ENCODE results near the gene HEXIM2.

The HEXIM2 gene

GRCh38 chr17:45136846-45137560, 24.7 kb upstream of the HEXIM2 start:
- Histone ChIP-seq H3K4ac (ENCODE audit: low read depth in 1 of 2, low read length in 2 of 2) (no peak overlapping the region), H3K9me3 (ENCODE audit: control insufficient read depth, low read length) (no peaks in the 10 kb centered on the region), H3K27me3 (ENCODE audit: control insufficient read depth in 1 of 2, insufficient read depth in 1 of 2, low read length in 2 of 2) (no peaks in the 10 kb centered on the region), H3K36me3 (ENCODE audit: control insufficient read depth in 1 of 2, insufficient read depth in 2 of 2, low read depth in 1 of 2, low read length in 2 of 2) (peaks cover 0 to 3% of the 10 kb centered on the region in 2 experiments), H3K18ac (ENCODE audit: low read depth in 1 of 2, low read length in 2 of 2) (no peak overlapping the region), H3K23ac (ENCODE audit: low read length in 2 of 2) (no peak overlapping the region), H3K4me3 (ENCODE audit: insufficient read depth in 1 of 2, low read depth in 1 of 2, low read length in 2 of 2) (peak overlapping the region in 1 of 2 experiments; percentile 94), H2AFZ (ENCODE audit: low read depth, low read length) (no peak overlapping the region), H4K8ac (ENCODE audit: low read length) (no peak overlapping the region), H3K4me2 (ENCODE audit: low read length, poor library complexity, severe bottlenecking) (no peak overlapping the region), H2BK15ac (ENCODE audit: low read depth, poor library complexity, severe bottlenecking) (no peak overlapping the region), H4K91ac (ENCODE audit: low read length) (no peak overlapping the region), H3K14ac (ENCODE audit: low read length in 2 of 2) (no peak overlapping the region), H3K4me1 (ENCODE audit: control insufficient read depth, insufficient read depth, low read depth, low read length) (peaks cover 18% of the 10 kb centered on the region), H2AK5ac (ENCODE audit: low read length, severe bottlenecking) (no peak overlapping the region), H3K27ac (ENCODE audit: low read length, poor library complexity, severe bottlenecking) (no peak overlapping the region), H3K79me1 (replicated peaks; ENCODE audit: low read length, poor library complexity, severe bottlenecking) (peaks cover 13% of the 10 kb centered on the region), H3K9ac (ENCODE audit: low read length) (peak overlapping the region; percentile 87), H2BK120ac (ENCODE audit: low read depth, low read length) (no peak overlapping the region), H2BK5ac (ENCODE audit: low read depth, low read length, poor library complexity, severe bottlenecking) (no peak overlapping the region), H2BK12ac (ENCODE audit: low read length in 2 of 2) (no peak overlapping the region)
- DNase-seq: no peak
- WGBS: 89% methylated on average over 9 of the region's 12 CpGs

- no peak overlapping the region for H3K27ac ChIP-seq (ENCODE audit: low read length, poor library complexity, severe bottlenecking)
- peaks cover 0 to 3% of the 10 kb centered on the region in 2 experiments for H3K36me3 ChIP-seq (ENCODE audit: control insufficient read depth in 1 of 2, insufficient read depth in 2 of 2, low read depth in 1 of 2, low read length in 2 of 2)
- H2AK5ac ChIP-seq (ENCODE audit: low read length, severe bottlenecking): no peak overlapping the region
- no peaks in the 10 kb centered on the region for H3K27me3 ChIP-seq (ENCODE audit: control insufficient read depth in 1 of 2, insufficient read depth in 1 of 2, low read length in 2 of 2)
- H3K14ac ChIP-seq (ENCODE audit: low read length in 2 of 2): no peak overlapping the region
- no peak overlapping the region for H3K4me2 ChIP-seq (ENCODE audit: low read length, poor library complexity, severe bottlenecking)
- no peaks in the 10 kb centered on the region for H3K9me3 ChIP-seq (ENCODE audit: control insufficient read depth, low read length)
- peaks cover 13% of the 10 kb centered on the region for H3K79me1 ChIP-seq (replicated peaks; ENCODE audit: low read length, poor library complexity, severe bottlenecking)
- DNase-seq: no peak
- H2BK120ac ChIP-seq (ENCODE audit: low read depth, low read length): no peak overlapping the region
- no peak overlapping the region for H3K18ac ChIP-seq (ENCODE audit: low read depth in 1 of 2, low read length in 2 of 2)
- H3K4ac ChIP-seq (ENCODE audit: low read depth in 1 of 2, low read length in 2 of 2): no peak overlapping the region
- H2BK5ac ChIP-seq (ENCODE audit: low read depth, low read length, poor library complexity, severe bottlenecking): no peak overlapping the region
- no peak overlapping the region for H3K9ac ChIP-seq (ENCODE audit: low read length)
- H3K4me3 ChIP-seq (ENCODE audit: insufficient read depth in 1 of 2, low read depth in 1 of 2, low read length in 2 of 2): no peak overlapping the region
- no peak overlapping the region for H4K91ac ChIP-seq (ENCODE audit: low read length)
- H2BK15ac ChIP-seq (ENCODE audit: low read depth, poor library complexity, severe bottlenecking): no peak overlapping the region
- no peak overlapping the region for H4K8ac ChIP-seq (ENCODE audit: low read length)
- no peak overlapping the region for H3K23ac ChIP-seq (ENCODE audit: low read length in 2 of 2)
- H2BK12ac ChIP-seq (ENCODE audit: low read length in 2 of 2): no peak overlapping the region
- WGBS: 92% methylated on average over 10 of the region's 11 CpGs
- H2AFZ ChIP-seq (ENCODE audit: low read depth, low read length): no peak overlapping the region
- peaks cover 17% of the 10 kb centered on the region for H3K4me1 ChIP-seq (ENCODE audit: control insufficient read depth, insufficient read depth, low read depth, low read length)
Observed at GRCh38 chr17:45137561-45138305, 23.9 kb upstream of the HEXIM2 start.

- H3K14ac ChIP-seq (ENCODE audit: low read length in 2 of 2): no peak overlapping the region
- no peak overlapping the region for H3K9ac ChIP-seq (ENCODE audit: low read length)
- no peak overlapping the region for H3K27ac ChIP-seq (ENCODE audit: low read length, poor library complexity, severe bottlenecking)
- no peak overlapping the region for H3K4ac ChIP-seq (ENCODE audit: low read depth in 1 of 2, low read length in 2 of 2)
- H3K23ac ChIP-seq (ENCODE audit: low read length in 2 of 2): no peak overlapping the region
- no peak overlapping the region for H2BK15ac ChIP-seq (ENCODE audit: low read depth, poor library complexity, severe bottlenecking)
- H3K79me1 ChIP-seq (replicated peaks; ENCODE audit: low read length, poor library complexity, severe bottlenecking): peaks cover 11% of the 10 kb centered on the region
- H4K91ac ChIP-seq (ENCODE audit: low read length): no peak overlapping the region
- H4K8ac ChIP-seq (ENCODE audit: low read length): no peak overlapping the region
- no peak overlapping the region for H2BK5ac ChIP-seq (ENCODE audit: low read depth, low read length, poor library complexity, severe bottlenecking)
- no peaks in the 10 kb centered on the region for H3K9me3 ChIP-seq (ENCODE audit: control insufficient read depth, low read length)
- H2AK5ac ChIP-seq (ENCODE audit: low read length, severe bottlenecking): no peak overlapping the region
- no peak overlapping the region for H3K4me2 ChIP-seq (ENCODE audit: low read length, poor library complexity, severe bottlenecking)
- whole genome bisulfite sequencing: 77% methylated on average over 11 of the region's 14 CpGs
- H2BK120ac ChIP-seq (ENCODE audit: low read depth, low read length): no peak overlapping the region
- peaks cover 0 to 3% of the 10 kb centered on the region in 2 experiments for H3K36me3 ChIP-seq (ENCODE audit: control insufficient read depth in 1 of 2, insufficient read depth in 2 of 2, low read depth in 1 of 2, low read length in 2 of 2)
- no peak for DNase-seq
- no peak overlapping the region for H3K18ac ChIP-seq (ENCODE audit: low read depth in 1 of 2, low read length in 2 of 2)
- H3K4me3 ChIP-seq (ENCODE audit: insufficient read depth in 1 of 2, low read depth in 1 of 2, low read length in 2 of 2): no peak overlapping the region
- H2BK12ac ChIP-seq (ENCODE audit: low read length in 2 of 2): no peak overlapping the region
- peaks cover 22% of the 10 kb centered on the region for H3K4me1 ChIP-seq (ENCODE audit: control insufficient read depth, insufficient read depth, low read depth, low read length)
- H3K27me3 ChIP-seq (ENCODE audit: control insufficient read depth in 1 of 2, insufficient read depth in 1 of 2, low read length in 2 of 2): no peaks in the 10 kb centered on the region
- no peak overlapping the region for H2AFZ ChIP-seq (ENCODE audit: low read depth, low read length)
Observed at GRCh38 chr17:45138911-45139532, 22.7 kb upstream of the HEXIM2 start.

DNA sequence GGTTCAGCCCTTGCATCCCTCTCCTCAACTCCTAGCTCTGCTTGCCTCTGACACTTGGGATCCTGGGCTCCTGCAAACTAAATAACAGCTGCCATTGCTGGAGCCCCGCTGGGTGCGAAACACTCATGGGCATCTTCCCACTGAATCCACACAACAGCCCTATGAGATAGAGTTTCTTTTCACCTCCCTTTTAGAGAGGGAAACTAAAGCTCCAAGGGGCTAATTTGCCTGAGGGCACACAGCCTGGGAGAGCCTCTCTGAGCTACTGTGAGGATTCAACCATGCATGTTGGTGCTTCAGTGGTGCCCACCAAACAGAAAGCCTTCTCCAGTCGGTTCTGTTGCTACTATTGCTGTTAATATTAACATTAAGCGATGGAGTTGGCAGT, 22.1 kb upstream of the HEXIM2 start:
- Histone ChIP-seq H3K4me2 (ENCODE audit: low read length, poor library complexity, severe bottlenecking) (no peak overlapping the region), H3K36me3 (ENCODE audit: control insufficient read depth in 1 of 2, insufficient read depth in 2 of 2, low read depth in 1 of 2, low read length in 2 of 2) (peaks cover 0 to 6% of the 10 kb centered on the region in 2 experiments), H4K91ac (ENCODE audit: low read length) (no peak overlapping the region), H3K18ac (ENCODE audit: low read depth in 1 of 2, low read length in 2 of 2) (no peak overlapping the region), H2BK15ac (ENCODE audit: low read depth, poor library complexity, severe bottlenecking) (no peak overlapping the region), H2BK120ac (ENCODE audit: low read depth, low read length) (no peak overlapping the region), H4K8ac (ENCODE audit: low read length) (no peak overlapping the region), H3K27me3 (ENCODE audit: control insufficient read depth in 1 of 2, insufficient read depth in 1 of 2, low read length in 2 of 2) (no peaks in the 10 kb centered on the region), H2BK5ac (ENCODE audit: low read depth, low read length, poor library complexity, severe bottlenecking) (no peak overlapping the region), H3K23ac (ENCODE audit: low read length in 2 of 2) (no peak overlapping the region), H3K4ac (ENCODE audit: low read depth in 1 of 2, low read length in 2 of 2) (no peak overlapping the region), H3K4me1 (ENCODE audit: control insufficient read depth, insufficient read depth, low read depth, low read length) (peaks cover 27% of the 10 kb centered on the region), H3K9ac (ENCODE audit: low read length) (no peak overlapping the region), H2BK12ac (ENCODE audit: low read length in 2 of 2) (no peak overlapping the region), H3K79me1 (replicated peaks; ENCODE audit: low read length, poor library complexity, severe bottlenecking) (peaks cover 14% of the 10 kb centered on the region), H3K9me3 (ENCODE audit: control insufficient read depth, low read length) (no peaks in the 10 kb centered on the region), H2AK5ac (ENCODE audit: low read length, severe bottlenecking) (no peak overlapping the region), H3K27ac (ENCODE audit: low read length, poor library complexity, severe bottlenecking) (no peak overlapping the region), H3K14ac (ENCODE audit: low read length in 2 of 2) (no peak overlapping the region), H2AFZ (ENCODE audit: low read depth, low read length) (no peak overlapping the region), H3K4me3 (ENCODE audit: insufficient read depth in 1 of 2, low read depth in 1 of 2, low read length in 2 of 2) (no peak overlapping the region)
- over 99% methylated on average over 4 of the region's 4 CpGs for WGBS
- no peak for DNase-seq
